22Rv1 (cell line): Measurements from ENCODE around the gene FHOD1.
A peak's percentile ranks its signal among the peaks of the same experiment; 100 is the strongest.

Source experiments
- ZFX ChIP-seq: fragments of 450-650 bp; IDR thresholded peaks from 2 replicates; pipeline ENCODE4 v1.6.1; 2017; ENCODE audit warnings: antibody characterized with exemption, borderline replicate concordance
- TF ChIP-seq, protein P1 (sequence below): fragments of 450-650 bp; IDR thresholded peaks from 2 replicates; pipeline ENCODE4 v1.5.1; 2017; ENCODE audit warnings: mild to moderate bottlenecking

DNA sequence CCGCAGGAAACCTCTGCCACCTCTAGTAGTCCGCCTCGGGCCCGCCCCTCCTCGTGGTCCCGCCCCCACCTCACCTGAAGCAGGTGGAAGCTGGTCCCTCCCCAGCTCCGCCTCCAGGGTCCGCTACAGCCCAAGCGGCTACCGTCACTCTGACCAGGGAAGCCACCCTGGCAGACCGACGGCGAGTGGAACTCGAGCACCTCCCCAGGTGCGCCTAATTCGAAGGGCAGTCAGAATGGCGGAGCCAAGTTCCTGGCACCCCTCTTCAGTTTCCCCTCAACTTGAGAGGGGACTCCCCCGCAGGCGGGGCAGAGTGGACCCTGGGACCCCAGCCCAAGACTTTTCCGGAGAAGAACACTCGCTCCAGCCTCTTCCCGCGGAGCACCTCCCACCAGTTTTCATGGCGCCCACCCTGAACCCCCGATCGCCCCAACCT lies 507 bp downstream of the FHOD1 start:
- TF ChIP-seq, protein P1, sequence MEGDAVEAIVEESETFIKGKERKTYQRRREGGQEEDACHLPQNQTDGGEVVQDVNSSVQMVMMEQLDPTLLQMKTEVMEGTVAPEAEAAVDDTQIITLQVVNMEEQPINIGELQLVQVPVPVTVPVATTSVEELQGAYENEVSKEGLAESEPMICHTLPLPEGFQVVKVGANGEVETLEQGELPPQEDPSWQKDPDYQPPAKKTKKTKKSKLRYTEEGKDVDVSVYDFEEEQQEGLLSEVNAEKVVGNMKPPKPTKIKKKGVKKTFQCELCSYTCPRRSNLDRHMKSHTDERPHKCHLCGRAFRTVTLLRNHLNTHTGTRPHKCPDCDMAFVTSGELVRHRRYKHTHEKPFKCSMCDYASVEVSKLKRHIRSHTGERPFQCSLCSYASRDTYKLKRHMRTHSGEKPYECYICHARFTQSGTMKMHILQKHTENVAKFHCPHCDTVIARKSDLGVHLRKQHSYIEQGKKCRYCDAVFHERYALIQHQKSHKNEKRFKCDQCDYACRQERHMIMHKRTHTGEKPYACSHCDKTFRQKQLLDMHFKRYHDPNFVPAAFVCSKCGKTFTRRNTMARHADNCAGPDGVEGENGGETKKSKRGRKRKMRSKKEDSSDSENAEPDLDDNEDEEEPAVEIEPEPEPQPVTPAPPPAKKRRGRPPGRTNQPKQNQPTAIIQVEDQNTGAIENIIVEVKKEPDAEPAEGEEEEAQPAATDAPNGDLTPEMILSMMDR = peak; percentile 35; the same call in 1 of the 2 replicates
- TF ChIP-seq ZFX = no peak
